Hindlimb muscle (tissue), 1 donor: ENCODE results near the gene C3orf20. TPM values are rescaled to one million over a fixed set of nuclear protein-coding genes. Genes with fewer than 3 reads are reported as not detected.
"Not testable (repeated sequence)": the region's sequence is repeated elsewhere in the genome, so short reads cannot be mapped to it uniquely, and the experiment has no call there.

Experiments used
- DNase-seq: peaks from one replicate; pipeline ENCODE4 v3.0.0-alpha.2; 2013
- polyA plus RNA-seq: library from polyadenylated mRNA; unstranded; fragments of 120-200 nt; gene quantifications from one replicate; pipeline ENCODE4 v1.2.1, GENCODE V29; 2013; ENCODE audit not compliant: insufficient read length

Gene C3orf20
- polyA plus RNA-seq, 1 donor, result 0.08 TPM

- DNase-seq, result no peak
These were observed 25.9 kb downstream of the C3orf20 start for GRCh38 chr3:14700891-14701290.

GRCh38 chr3:14701676-14702075 is 26.7 kb downstream of the C3orf20 start:
- no peak for DNase-seq

GRCh38 chr3:14703128-14703750 is 28.3 kb downstream of the C3orf20 start:
- DNase-seq, result no peak

- no peak for DNase-seq
These were observed 28.9 kb downstream of the C3orf20 start for GRCh38 chr3:14703791-14704190.

- no peak for DNase-seq
These were observed 31.2 kb downstream of the C3orf20 start for GRCh38 chr3:14706096-14706495.

- DNase-seq, result no peak
These were observed 41.6 kb downstream of the C3orf20 start for GRCh38 chr3:14716591-14716990.

- no peak for DNase-seq
These were observed 42.4 kb downstream of the C3orf20 start for GRCh38 chr3:14717307-14717706.

- no peak for DNase-seq
These were observed 43.6 kb downstream of the C3orf20 start for GRCh38 chr3:14718539-14718938.

- no peak for DNase-seq
These were observed 44.1 kb downstream of the C3orf20 start for GRCh38 chr3:14719006-14719405.

- DNase-seq, result no peak
These were observed 46.4 kb downstream of the C3orf20 start for GRCh38 chr3:14721126-14721864.

GRCh38 chr3:14725013-14725412 is 50.1 kb downstream of the C3orf20 start:
- DNase-seq, result peak; percentile 32

- no peak for DNase-seq
These were observed 50.9 kb downstream of the C3orf20 start for GRCh38 chr3:14725564-14726440.

GRCh38 chr3:14726441-14726780 is 51.5 kb downstream of the C3orf20 start:
- DNase-seq, result no peak

GRCh38 chr3:14728113-14728512 is 53.2 kb downstream of the C3orf20 start:
- no peak for DNase-seq

GRCh38 chr3:14730703-14731382 is 55.9 kb downstream of the C3orf20 start:
- no peak for DNase-seq

- no peak for DNase-seq
These were observed 66.0 kb downstream of the C3orf20 start for GRCh38 chr3:14740983-14741382.

- DNase-seq, result no peak
These were observed 66.6 kb downstream of the C3orf20 start for GRCh38 chr3:14741510-14741909.

GRCh38 chr3:14744556-14744955 is 69.6 kb downstream of the C3orf20 start:
- no peak for DNase-seq

GRCh38 chr3:14750650-14751049 is 75.7 kb downstream of the C3orf20 start:
- DNase-seq, result no peak

- DNase-seq, result not testable (repeated sequence)
These were observed 78.0 kb downstream of the C3orf20 start for GRCh38 chr3:14752979-14753378.

GRCh38 chr3:14757153-14757700 is 82.3 kb downstream of the C3orf20 start:
- no peak for DNase-seq

GRCh38 chr3:14758297-14758696 is 83.4 kb downstream of the C3orf20 start:
- no peak for DNase-seq

GRCh38 chr3:14758959-14759358 is 84.0 kb downstream of the C3orf20 start:
- DNase-seq, result no peak
